Measurements from ENCODE around the gene XRRA1.

Gene XRRA1

DNA sequence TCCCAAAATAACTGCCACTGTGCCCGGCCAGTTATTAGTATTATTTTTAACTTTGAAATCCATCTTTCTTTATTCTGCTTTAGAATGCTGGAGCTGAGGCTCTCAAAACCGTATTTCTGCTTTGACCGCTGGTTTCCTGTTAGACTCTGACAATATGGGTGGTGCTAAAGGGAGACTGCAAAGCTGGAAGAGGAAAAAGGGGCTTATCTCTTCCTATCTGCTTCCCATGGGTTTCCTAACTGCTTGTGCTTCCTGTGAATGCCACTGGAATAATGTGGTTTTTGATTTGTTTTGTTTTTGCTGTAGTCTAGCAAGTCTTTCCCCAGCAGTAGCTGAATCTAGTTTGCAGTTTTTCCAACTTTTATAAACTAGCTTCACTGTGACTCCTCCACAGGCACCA is 43.6 kb downstream of the XRRA1 start (continued):
- TF ChIP-seq PRDM6 (tag by site-specific recombination; IDR thresholded peaks at IDR 0.05) = no peak
- no peak for TF ChIP-seq MYNN (tag by site-specific recombination; IDR thresholded peaks at IDR 0.05; ENCODE audit: borderline replicate concordance)
- TF ChIP-seq ZSCAN16 (tag by site-specific recombination; IDR thresholded peaks at IDR 0.05) = no peak
- TF ChIP-seq ZNF311 (tag by site-specific recombination; IDR thresholded peaks at IDR 0.05; ENCODE audit: borderline replicate concordance) = no peak
- TF ChIP-seq ATF2 (tag by site-specific recombination; IDR thresholded peaks at IDR 0.05; ENCODE audit: low read depth) = no peak
- no peak for TF ChIP-seq KLF7 (tag by site-specific recombination; IDR thresholded peaks at IDR 0.05; ENCODE audit: borderline replicate concordance)
- TF ChIP-seq ZNF510 (tag by site-specific recombination; IDR thresholded peaks at IDR 0.05; ENCODE audit: insufficient replicate concordance) = no peak
- no peak for TF ChIP-seq EGR2 (tag by site-specific recombination; IDR thresholded peaks at IDR 0.05; ENCODE audit: low read depth)

GRCh38 chr11:74902342-74902741 is 46.5 kb downstream of the XRRA1 start:
- POLR2A ChIA-PET = no interaction called here
- CTCF ChIA-PET = no interaction called here
- Histone ChIP-seq H3K9me3 (ENCODE audit: control insufficient read depth, insufficient read depth, low read depth, low read length) (no peaks in the 10 kb centered on the region), H3K36me3 (ENCODE audit: control insufficient read depth in 2 of 2, insufficient read depth in 1 of 2, low read length in 2 of 2) (peaks cover 0 to 10% of the 10 kb centered on the region in 2 experiments; a peak in 1 of 3 replicates), H3K4me1 (ENCODE audit: control insufficient read depth, insufficient read depth, low read length) (no peaks in the 10 kb centered on the region), H3K4me3 (ENCODE audit: low read depth, low read length) (no peak overlapping the region), H3K27ac (ENCODE audit: extremely low read depth, low read depth, low read length) (no peak overlapping the region)
- TF ChIP-seq ZNF184 (tag by site-specific recombination; IDR thresholded peaks at IDR 0.05) (no peak), SP7 (tag by site-specific recombination; IDR thresholded peaks at IDR 0.05) (no peak), ZNF174 (tag by site-specific recombination; IDR thresholded peaks at IDR 0.05) (no peak), ZSCAN30 (tag by site-specific recombination; IDR thresholded peaks at IDR 0.05) (no peak), TRIM28 (IDR thresholded peaks at IDR 0.05; ENCODE audit: borderline replicate concordance, low read length) (no peak), ZNF214 (tag by site-specific recombination; IDR thresholded peaks at IDR 0.05; ENCODE audit: borderline replicate concordance) (no peak), ZNF274 (IDR thresholded peaks at IDR 0.05; ENCODE audit: low read length) (no peak), ZNF274 (tag by site-specific recombination; IDR thresholded peaks at IDR 0.05; ENCODE audit: borderline replicate concordance) (no peak), ZNF558 (tag by site-specific recombination; IDR thresholded peaks at IDR 0.05) (no peak), ZNF223 (tag by site-specific recombination; IDR thresholded peaks at IDR 0.05) (no peak), ZBTB21 (tag by site-specific recombination; IDR thresholded peaks at IDR 0.05) (no peak), ZNF510 (tag by site-specific recombination; IDR thresholded peaks at IDR 0.05; ENCODE audit: insufficient replicate concordance) (no peak), ZNF76 (tag by site-specific recombination; IDR thresholded peaks at IDR 0.05; ENCODE audit: borderline replicate concordance, low read depth) (no peak), ZNF416 (tag by site-specific recombination; IDR thresholded peaks at IDR 0.05) (no peak)
- TF ChIP-seq, protein P1, sequence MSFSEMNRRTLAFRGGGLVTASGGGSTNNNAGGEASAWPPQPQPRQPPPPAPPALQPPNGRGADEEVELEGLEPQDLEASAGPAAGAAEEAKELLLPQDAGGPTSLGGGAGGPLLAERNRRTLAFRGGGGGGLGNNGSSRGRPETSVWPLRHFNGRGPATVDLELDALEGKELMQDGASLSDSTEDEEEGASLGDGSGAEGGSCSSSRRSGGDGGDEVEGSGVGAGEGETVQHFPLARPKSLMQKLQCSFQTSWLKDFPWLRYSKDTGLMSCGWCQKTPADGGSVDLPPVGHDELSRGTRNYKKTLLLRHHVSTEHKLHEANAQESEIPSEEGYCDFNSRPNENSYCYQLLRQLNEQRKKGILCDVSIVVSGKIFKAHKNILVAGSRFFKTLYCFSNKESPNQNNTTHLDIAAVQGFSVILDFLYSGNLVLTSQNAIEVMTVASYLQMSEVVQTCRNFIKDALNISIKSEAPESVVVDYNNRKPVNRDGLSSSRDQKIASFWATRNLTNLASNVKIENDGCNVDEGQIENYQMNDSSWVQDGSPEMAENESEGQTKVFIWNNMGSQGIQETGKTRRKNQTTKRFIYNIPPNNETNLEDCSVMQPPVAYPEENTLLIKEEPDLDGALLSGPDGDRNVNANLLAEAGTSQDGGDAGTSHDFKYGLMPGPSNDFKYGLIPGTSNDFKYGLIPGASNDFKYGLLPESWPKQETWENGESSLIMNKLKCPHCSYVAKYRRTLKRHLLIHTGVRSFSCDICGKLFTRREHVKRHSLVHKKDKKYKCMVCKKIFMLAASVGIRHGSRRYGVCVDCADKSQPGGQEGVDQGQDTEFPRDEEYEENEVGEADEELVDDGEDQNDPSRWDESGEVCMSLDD (tag by site-specific recombination; IDR thresholded peaks at IDR 0.05) = no peak

All from HEK293 (cell line).